CD4-positive, alpha-beta T cell treated with Interleukin-6 for 4 hours (primary cell): Measurements from ENCODE around the gene P2RX7.

Experiments
- DNase-seq: peaks from one replicate; pipeline ENCODE4 v3.0.0-alpha.2; 2020; ENCODE audit warnings: mixed read lengths

Gene P2RX7

GRCh38 chr12:121232977-121233627, 100.4 kb downstream of the P2RX7 start:
- DNase-seq: no peak

DNA sequence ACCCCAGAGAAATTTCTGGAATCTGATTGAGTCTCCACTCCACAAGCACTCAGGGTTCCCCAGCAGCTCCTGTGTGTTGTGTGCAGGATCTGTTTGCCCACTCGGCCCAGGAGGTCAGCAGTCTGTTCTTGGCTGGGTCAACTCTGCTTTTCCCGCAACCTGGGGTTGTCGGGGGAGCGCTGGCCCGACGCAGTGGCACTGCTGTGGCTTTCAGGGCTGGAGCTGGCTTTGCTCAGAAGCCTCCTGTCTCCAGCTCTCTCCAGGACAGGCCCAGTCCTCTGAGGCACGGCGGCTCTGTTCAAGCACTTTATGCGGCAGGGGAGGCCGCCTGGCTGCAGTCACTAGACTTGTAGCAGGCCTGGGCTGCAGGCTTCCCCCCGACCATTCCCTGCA, 100.9 kb downstream of the P2RX7 start:
- no peak for DNase-seq

- no peak for DNase-seq
Observed at GRCh38 chr12:121236776-121237175, 104.1 kb downstream of the P2RX7 start.

DNA sequence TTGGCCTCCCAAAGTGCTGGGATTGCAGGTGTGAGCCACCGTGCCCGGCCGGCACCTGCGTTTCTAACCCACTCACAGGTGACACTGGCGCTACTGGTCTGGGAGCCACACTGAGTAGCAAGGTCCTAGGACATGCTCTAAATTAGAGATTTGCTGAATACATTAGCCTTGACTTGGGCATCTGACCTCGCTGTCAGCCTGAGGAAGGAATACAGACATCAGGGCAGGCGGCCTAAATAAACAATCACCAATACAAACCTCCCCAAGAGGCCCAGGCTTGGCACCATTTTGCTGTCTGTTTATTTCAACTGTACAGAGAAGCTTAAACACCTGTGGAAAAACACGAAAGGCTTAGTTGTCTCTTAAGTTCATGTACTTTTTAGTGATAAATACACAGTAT, 104.7 kb downstream of the P2RX7 start:
- DNase-seq: no peak
